KMS-11 (cell line): ENCODE results near the gene PTGDS.

Source experiments
- H2AFZ ChIP-seq: fragments of 200-600 bp; sonication (generic); 2 replicates; pipeline ENCODE4 v1.6.1; 2016; ENCODE audit warnings: antibody characterized with exemption, mixed run types, low read depth
- H3K27ac ChIP-seq: fragments of 200-600 bp; sonication (generic); 2 replicates; pipeline ENCODE4 v1.6.1; 2016; ENCODE audit warnings: mild to moderate bottlenecking, mixed run types
- H3K27me3 ChIP-seq: fragments of 200-600 bp; sonication (generic); 2 replicates; pipeline ENCODE4 v1.6.1; 2017; ENCODE audit warnings: mild to moderate bottlenecking, low read depth, mixed run types, moderate library complexity; ENCODE audit not compliant: insufficient read depth
- H3K36me3 ChIP-seq: fragments of 200-600 bp; sonication (generic); 2 replicates; pipeline ENCODE4 v1.6.1; 2017; ENCODE audit warnings: mild to moderate bottlenecking, mixed run types; ENCODE audit not compliant: insufficient read depth
- H3K4me1 ChIP-seq: fragments of 200-600 bp; sonication (generic); 2 replicates; pipeline ENCODE4 v1.6.1; 2016; ENCODE audit warnings: mild to moderate bottlenecking, low read depth, mixed run types; ENCODE audit not compliant: poor library complexity, severe bottlenecking
- H3K4me2 ChIP-seq: fragments of 200-600 bp; sonication (generic); 2 replicates; pipeline ENCODE4 v1.7.0; 2016; ENCODE audit warnings: mild to moderate bottlenecking, mixed run types
- H3K4me3 ChIP-seq: fragments of 200-600 bp; sonication (generic); IDR thresholded peaks from 2 replicates; pipeline ENCODE4 v1.6.1; 2017; ENCODE audit warnings: low read depth, low read length, mixed read lengths; ENCODE audit not compliant: insufficient read depth
- H3K79me2 ChIP-seq: fragments of 200-600 bp; sonication (generic); 2 replicates; pipeline ENCODE4 v1.6.1; 2016; ENCODE audit warnings: low read depth, mixed run types; ENCODE audit not compliant: insufficient read depth
- H3K9ac ChIP-seq: fragments of 200-600 bp; sonication (generic); 2 replicates; pipeline ENCODE4 v1.6.1; 2016; ENCODE audit warnings: mild to moderate bottlenecking, mixed run types
- H4K20me1 ChIP-seq: fragments of 200-600 bp; sonication (generic); 2 replicates; pipeline ENCODE4 v1.6.1; 2016; ENCODE audit warnings: mild to moderate bottlenecking, mixed run types; ENCODE audit not compliant: insufficient read depth
- TF ChIP-seq, protein P1 (sequence below): fragments of 200-600 bp; sonication (generic); conservative IDR thresholded peaks from 2 replicates; pipeline ENCODE4 v1.6.1; 2017; ENCODE audit warnings: low read depth, mild to moderate bottlenecking, antibody characterized with exemption, low read length, moderate library complexity, mixed read lengths

The PTGDS gene

DNA sequence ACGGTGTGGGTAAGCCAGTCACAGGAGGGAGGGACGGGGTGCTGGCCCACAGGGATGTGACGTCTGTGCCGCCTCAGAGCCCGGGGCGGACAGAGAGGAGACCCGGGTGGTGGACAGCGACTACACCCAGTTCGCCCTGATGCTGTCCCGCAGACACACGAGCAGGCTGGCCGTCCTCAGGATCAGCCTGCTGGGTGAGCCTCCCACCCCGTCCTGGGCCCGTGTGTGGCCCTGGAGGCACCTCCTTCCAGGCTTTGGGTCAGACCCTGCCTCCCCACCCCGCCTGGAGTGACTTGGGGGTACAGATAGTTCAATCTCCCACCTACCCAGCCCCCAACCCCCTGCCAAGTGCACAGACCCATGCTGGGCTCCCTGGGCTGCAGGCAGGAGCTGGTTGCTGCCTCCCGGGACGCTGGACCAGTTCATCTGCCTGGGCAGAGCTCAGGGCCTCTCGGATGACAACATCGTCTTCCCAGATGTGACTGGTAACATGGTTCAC is 23.5 kb upstream of the PTGDS start:
- Histone ChIP-seq H3K27me3 (peaks cover 7% of the 10 kb centered on the region; the same call in 1 of the 2 replicates), H3K36me3 (no peaks in the 10 kb centered on the region)

DNA sequence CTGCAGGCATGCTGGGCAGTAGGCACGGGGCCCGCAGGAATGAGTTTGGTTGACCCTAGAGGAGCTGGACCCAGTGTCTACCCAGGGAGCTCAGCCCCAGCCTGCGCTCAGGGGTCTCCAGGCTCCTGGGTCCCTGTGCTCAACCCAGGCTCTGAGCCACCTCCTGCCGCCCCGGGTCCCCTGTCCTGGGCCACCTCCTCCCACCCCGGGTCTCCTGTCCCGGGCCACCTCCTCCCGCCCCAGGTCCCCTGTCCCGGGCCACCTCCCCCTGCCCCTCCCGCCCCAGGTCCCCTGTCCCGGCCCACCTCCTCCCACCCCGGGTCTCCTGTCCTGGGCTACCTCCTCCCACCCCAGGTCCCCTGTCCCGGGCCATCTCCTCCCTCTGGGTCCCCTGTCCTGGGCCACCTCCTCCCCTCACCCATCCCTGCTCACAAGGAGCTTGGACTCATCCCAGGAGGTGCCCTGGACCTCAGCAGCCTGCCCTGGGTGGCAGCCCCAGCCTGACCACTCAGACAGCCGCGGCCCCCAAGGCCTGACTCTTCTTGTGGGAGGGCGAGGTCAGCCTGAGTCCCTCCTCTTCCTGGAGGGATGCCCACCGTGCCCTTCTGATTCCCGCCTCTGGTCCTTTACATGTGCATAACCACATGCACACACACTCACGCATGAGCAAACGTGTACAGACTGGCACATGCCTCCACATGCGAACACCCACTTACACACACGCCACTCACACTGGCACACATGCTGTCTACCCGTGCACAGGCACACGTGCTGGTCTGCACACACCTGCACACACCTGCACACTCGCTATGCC is 22.8 kb upstream of the PTGDS start:
- H3K4me2 ChIP-seq: no peak overlapping the region
- H3K27me3 ChIP-seq: peaks cover 7% of the 10 kb centered on the region; the same call in 1 of the 2 replicates
- no peak overlapping the region for H3K27ac ChIP-seq
- no peak overlapping the region for H2AFZ ChIP-seq
- H3K36me3 ChIP-seq: no peaks in the 10 kb centered on the region
- TF ChIP-seq, protein P1, sequence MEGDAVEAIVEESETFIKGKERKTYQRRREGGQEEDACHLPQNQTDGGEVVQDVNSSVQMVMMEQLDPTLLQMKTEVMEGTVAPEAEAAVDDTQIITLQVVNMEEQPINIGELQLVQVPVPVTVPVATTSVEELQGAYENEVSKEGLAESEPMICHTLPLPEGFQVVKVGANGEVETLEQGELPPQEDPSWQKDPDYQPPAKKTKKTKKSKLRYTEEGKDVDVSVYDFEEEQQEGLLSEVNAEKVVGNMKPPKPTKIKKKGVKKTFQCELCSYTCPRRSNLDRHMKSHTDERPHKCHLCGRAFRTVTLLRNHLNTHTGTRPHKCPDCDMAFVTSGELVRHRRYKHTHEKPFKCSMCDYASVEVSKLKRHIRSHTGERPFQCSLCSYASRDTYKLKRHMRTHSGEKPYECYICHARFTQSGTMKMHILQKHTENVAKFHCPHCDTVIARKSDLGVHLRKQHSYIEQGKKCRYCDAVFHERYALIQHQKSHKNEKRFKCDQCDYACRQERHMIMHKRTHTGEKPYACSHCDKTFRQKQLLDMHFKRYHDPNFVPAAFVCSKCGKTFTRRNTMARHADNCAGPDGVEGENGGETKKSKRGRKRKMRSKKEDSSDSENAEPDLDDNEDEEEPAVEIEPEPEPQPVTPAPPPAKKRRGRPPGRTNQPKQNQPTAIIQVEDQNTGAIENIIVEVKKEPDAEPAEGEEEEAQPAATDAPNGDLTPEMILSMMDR: no peak
- no peaks in the 10 kb centered on the region for H4K20me1 ChIP-seq
- H3K79me2 ChIP-seq: no peaks in the 10 kb centered on the region
- H3K9ac ChIP-seq: no peak overlapping the region
- peaks cover 9% of the 10 kb centered on the region for H3K4me1 ChIP-seq
- H3K4me3 ChIP-seq: no peak overlapping the region

More for the DNA sequence above, 23.5 kb upstream of the PTGDS start:
- peaks cover 10% of the 10 kb centered on the region for H3K4me1 ChIP-seq
- H4K20me1 ChIP-seq: no peaks in the 10 kb centered on the region
- no peak overlapping the region for H2AFZ ChIP-seq
- H3K4me3 ChIP-seq: no peak overlapping the region
- TF ChIP-seq, protein P1: no peak
- no peak overlapping the region for H3K27ac ChIP-seq
- H3K4me2 ChIP-seq: no peak overlapping the region
- no peak overlapping the region for H3K9ac ChIP-seq
- no peaks in the 10 kb centered on the region for H3K79me2 ChIP-seq

DNA sequence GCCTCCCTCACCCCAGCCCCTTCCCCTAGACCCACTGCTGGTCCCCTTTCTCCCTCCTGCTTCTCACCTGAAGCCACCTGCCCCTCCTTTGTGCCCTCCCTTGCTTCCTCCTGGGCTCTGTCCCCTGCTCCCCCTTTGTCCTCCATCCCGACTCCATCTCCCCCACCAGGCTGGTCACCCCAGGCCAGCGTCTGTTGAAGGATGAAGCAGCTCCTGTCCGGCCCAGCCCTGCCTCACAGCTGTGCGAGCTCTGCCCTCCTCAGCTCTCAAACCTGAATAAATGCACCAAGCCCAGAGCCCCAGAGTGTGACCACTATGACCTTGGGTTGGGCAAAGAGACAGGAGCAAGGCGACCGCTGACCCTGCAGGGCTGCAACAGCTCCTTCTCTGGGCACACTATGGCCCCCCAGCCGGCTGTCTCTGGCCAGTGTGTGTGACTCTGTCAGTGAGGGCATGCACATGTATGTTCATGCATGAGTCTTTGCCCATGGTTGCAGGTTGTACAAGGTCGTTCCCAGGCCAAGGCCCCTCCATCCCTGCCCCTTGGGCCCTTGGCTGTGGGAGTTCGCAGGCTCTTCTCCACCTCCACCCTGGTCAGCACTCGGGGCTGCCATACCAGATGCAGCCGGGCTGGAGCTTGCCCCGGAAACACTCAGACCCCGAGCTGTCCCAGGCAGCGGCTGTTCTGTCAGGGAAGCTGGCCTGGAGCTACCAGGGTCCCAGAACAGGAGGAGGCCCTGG is 21.9 kb upstream of the PTGDS start:
- Histone ChIP-seq H3K4me3 (no peak overlapping the region), H3K4me1 (peaks cover 16% of the 10 kb centered on the region), H3K4me2 (no peak overlapping the region), H4K20me1 (no peaks in the 10 kb centered on the region), H3K27me3 (peaks cover 7% of the 10 kb centered on the region; the same call in 1 of the 2 replicates), H2AFZ (no peak overlapping the region), H3K36me3 (no peaks in the 10 kb centered on the region), H3K79me2 (no peaks in the 10 kb centered on the region), H3K9ac (no peak overlapping the region), H3K27ac (no peak overlapping the region)
- TF ChIP-seq, protein P1: no peak

DNA sequence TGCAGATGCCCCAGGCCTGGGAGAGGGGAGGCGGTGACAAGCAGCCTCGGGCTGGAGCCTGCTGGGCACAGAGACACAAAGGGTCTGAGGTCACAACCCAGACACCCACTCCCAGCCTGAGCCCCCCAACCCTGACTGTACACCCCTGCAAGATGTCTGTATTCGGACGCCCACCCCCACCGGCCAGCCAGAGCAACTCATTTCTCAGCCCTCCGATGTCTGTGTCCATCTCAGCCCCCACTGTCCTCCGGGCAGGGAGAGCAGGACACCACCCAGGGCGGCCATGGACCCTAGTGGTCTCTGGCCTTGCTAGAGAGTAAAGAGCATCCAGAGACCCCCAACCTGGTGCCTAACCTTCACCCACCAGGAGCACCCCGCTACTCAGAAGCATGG is 21.4 kb upstream of the PTGDS start:
- TF ChIP-seq, protein P1: no peak
- Histone ChIP-seq H3K9ac (no peak overlapping the region), H3K36me3 (no peaks in the 10 kb centered on the region), H2AFZ (no peak overlapping the region), H3K27ac (no peak overlapping the region), H3K4me2 (no peak overlapping the region), H3K4me1 (peaks cover 12% of the 10 kb centered on the region), H3K4me3 (no peak overlapping the region), H4K20me1 (no peaks in the 10 kb centered on the region), H3K79me2 (no peaks in the 10 kb centered on the region), H3K27me3 (peaks cover 7% of the 10 kb centered on the region; the same call in 1 of the 2 replicates)
